Tibial nerve (tissue), 4 donors: Measurements from ENCODE around the gene TEPSIN.

Source experiments
- EP300 ChIP-seq, 2 donors: sonication (generic); formaldehyde crosslinking; IDR thresholded peaks; one replicate each; pipeline ENCODE4 v1.6.1; 2017; ENCODE audit warnings: antibody characterized with exemption in 2 of 2, mild to moderate bottlenecking in 1 of 2
- POLR2A ChIP-seq, 2 donors: fragments of 450-650 bp; IDR thresholded peaks; one replicate each; pipeline ENCODE4 v1.6.1; 2017; ENCODE audit warnings: antibody characterized with exemption in 2 of 2, mild to moderate bottlenecking in 2 of 2, moderate library complexity in 2 of 2
- TF ChIP-seq, protein P1 (sequence below), 5 experiments: fragments of 200-600 bp in 3 of 5; fragments of 450-650 bp in 2 of 5; sonication (generic) in 3 of 5; IDR thresholded peaks; one replicate each; pipeline ENCODE4 v1.5.1; 2016 to 2019; ENCODE audit warnings: antibody characterized with exemption in 5 of 5, mild to moderate bottlenecking in 3 of 5, moderate library complexity in 2 of 5

DNA sequence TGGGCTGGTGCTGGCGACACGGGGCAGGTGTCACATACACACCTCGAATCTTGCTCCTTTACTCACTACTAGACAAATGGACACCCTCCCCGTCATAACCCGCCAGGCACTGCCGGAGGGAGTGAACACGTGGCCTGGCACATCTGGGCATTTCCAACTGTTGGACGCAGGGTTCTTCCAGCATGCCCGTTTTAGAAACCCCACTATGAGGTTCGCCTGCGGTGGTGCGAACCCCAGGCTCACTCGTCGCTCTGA is 9.3 kb downstream of the TEPSIN start:
- TF ChIP-seq, protein P1, sequence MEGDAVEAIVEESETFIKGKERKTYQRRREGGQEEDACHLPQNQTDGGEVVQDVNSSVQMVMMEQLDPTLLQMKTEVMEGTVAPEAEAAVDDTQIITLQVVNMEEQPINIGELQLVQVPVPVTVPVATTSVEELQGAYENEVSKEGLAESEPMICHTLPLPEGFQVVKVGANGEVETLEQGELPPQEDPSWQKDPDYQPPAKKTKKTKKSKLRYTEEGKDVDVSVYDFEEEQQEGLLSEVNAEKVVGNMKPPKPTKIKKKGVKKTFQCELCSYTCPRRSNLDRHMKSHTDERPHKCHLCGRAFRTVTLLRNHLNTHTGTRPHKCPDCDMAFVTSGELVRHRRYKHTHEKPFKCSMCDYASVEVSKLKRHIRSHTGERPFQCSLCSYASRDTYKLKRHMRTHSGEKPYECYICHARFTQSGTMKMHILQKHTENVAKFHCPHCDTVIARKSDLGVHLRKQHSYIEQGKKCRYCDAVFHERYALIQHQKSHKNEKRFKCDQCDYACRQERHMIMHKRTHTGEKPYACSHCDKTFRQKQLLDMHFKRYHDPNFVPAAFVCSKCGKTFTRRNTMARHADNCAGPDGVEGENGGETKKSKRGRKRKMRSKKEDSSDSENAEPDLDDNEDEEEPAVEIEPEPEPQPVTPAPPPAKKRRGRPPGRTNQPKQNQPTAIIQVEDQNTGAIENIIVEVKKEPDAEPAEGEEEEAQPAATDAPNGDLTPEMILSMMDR (IDR thresholded peaks at IDR 0.05) = no peak
- TF ChIP-seq POLR2A (IDR thresholded peaks at IDR 0.05) (no peak), EP300 (IDR thresholded peaks at IDR 0.05) (no peak)
